Measurements from ENCODE around the gene ABHD6.
"Not testable (repeated sequence)": the region's sequence is repeated elsewhere in the genome, so short reads cannot be mapped to it uniquely, and the experiment has no call there.

Gene ABHD6

GRCh38 chr3:58261954-58262666 is 24.5 kb downstream of the ABHD6 start:
- Histone ChIP-seq H3K27ac (replicated peaks) (no peak overlapping the region), H3K27me3 (ENCODE audit: insufficient read depth, poor library complexity, severe bottlenecking) (no peaks in the 10 kb centered on the region), H3K4me3 (replicated peaks; ENCODE audit: insufficient read depth, low read length) (no peak overlapping the region)
- no peak for DNase-seq (ENCODE audit: low read depth in 1 of 2, low spot score in 1 of 2)
- TF ChIP-seq SPI1 (IDR thresholded peaks at IDR 0.05; ENCODE audit: borderline replicate concordance, low read depth) (no peak), CTCF (IDR thresholded peaks at IDR 0.05; ENCODE audit: insufficient read depth, low read length) (no peak)

DNA sequence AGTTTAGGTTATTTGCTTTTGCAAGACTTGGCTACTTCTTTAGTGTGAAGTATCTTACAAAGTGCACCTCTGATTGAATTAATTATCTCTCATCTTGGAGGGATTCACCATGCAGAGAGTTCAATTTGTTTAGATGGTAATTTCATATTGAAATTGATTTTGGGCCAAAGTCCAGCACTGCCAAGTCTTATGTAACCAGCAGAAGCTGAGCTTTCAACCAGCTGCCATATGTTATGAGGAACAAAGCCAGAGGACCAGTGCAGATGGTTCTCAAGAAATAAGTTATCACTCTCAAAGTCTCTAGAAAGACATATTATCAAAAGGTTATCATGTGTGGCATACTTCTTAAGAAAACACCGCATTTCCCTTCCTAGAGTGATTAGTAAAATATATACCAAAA is 29.0 kb downstream of the ABHD6 start:
- no peak for TF ChIP-seq GABPA (IDR thresholded peaks at IDR 0.05; ENCODE audit: low read depth)
- TF ChIP-seq SPI1 (IDR thresholded peaks at IDR 0.05; ENCODE audit: borderline replicate concordance, low read depth), result no peak
- Histone ChIP-seq H3K27me3 (ENCODE audit: insufficient read depth, poor library complexity, severe bottlenecking) (no peaks in the 10 kb centered on the region), H3K27ac (replicated peaks) (no peak overlapping the region), H3K4me3 (replicated peaks; ENCODE audit: insufficient read depth, low read length) (no peak overlapping the region)
- DNase-seq (ENCODE audit: low read depth in 1 of 2, low spot score in 1 of 2), result no peak

DNA sequence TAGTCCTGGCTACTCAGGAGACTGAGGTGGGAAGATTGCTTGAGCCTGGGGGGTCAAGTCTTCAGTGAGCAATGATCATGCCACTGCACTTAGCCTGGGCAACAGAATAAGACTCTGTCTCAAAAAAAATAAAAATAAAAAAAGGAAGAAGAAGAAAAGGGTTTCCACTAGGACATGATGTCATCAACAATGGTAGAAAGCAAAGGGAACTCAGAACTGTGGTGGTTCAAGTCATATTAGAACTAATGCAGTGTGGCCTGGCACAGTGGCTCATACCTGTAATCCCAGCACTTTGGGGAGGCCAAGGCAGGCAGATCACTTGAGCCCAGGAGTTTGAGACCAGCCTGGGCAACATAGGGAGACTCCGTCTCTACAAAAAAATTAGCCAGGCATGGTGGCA is 30.0 kb downstream of the ABHD6 start:
- not testable (repeated sequence) for H3K27ac ChIP-seq (replicated peaks); DNase-seq (ENCODE audit: low read depth in 1 of 2, low spot score in 1 of 2); H3K27me3 ChIP-seq (ENCODE audit: insufficient read depth, poor library complexity, severe bottlenecking); H3K4me3 ChIP-seq (replicated peaks; ENCODE audit: insufficient read depth, low read length)

GRCh38 chr3:58269356-58269755 is 31.8 kb downstream of the ABHD6 start:
- DNase-seq (ENCODE audit: low read depth in 1 of 2, low spot score in 1 of 2), result no peak
- Histone ChIP-seq H3K27ac (replicated peaks) (no peak overlapping the region), H3K4me3 (replicated peaks; ENCODE audit: insufficient read depth, low read length) (no peak overlapping the region), H3K27me3 (ENCODE audit: insufficient read depth, poor library complexity, severe bottlenecking) (no peaks in the 10 kb centered on the region)
- TF ChIP-seq SPI1 (IDR thresholded peaks at IDR 0.05; ENCODE audit: borderline replicate concordance, low read depth), result no peak
- TF ChIP-seq REST (IDR thresholded peaks at IDR 0.05; ENCODE audit: insufficient replicate concordance, low read depth), result no peak
- TF ChIP-seq POLR2AphosphoS5 (IDR thresholded peaks at IDR 0.05; ENCODE audit: low read depth), result no peak
- no peak for TF ChIP-seq GABPA (IDR thresholded peaks at IDR 0.05; ENCODE audit: low read depth)
- no peak for TF ChIP-seq CTCF (IDR thresholded peaks at IDR 0.05; ENCODE audit: insufficient read depth, low read length)

GRCh38 chr3:58270485-58270884 is 32.9 kb downstream of the ABHD6 start:
- DNase-seq (ENCODE audit: low read depth in 1 of 2, low spot score in 1 of 2), result no peak

More at GRCh38 chr3:58270485-58270884, 32.9 kb downstream of the ABHD6 start:
- TF ChIP-seq POLR2AphosphoS5 (IDR thresholded peaks at IDR 0.05; ENCODE audit: low read depth), result no peak
- no peak for TF ChIP-seq REST (IDR thresholded peaks at IDR 0.05; ENCODE audit: insufficient replicate concordance, low read depth)
- no peak for TF ChIP-seq SPI1 (IDR thresholded peaks at IDR 0.05; ENCODE audit: borderline replicate concordance, low read depth)
- TF ChIP-seq GABPA (IDR thresholded peaks at IDR 0.05; ENCODE audit: low read depth), result no peak
- no peak for TF ChIP-seq CTCF (IDR thresholded peaks at IDR 0.05; ENCODE audit: insufficient read depth, low read length)
- Histone ChIP-seq H3K27me3 (ENCODE audit: insufficient read depth, poor library complexity, severe bottlenecking) (no peaks in the 10 kb centered on the region), H3K27ac (replicated peaks) (no peak overlapping the region), H3K4me3 (replicated peaks; ENCODE audit: insufficient read depth, low read length) (no peak overlapping the region)
